Chondrocyte (in vitro differentiated cells): ENCODE data around the gene CHP2. TPM values are rescaled to one million over a fixed set of nuclear protein-coding genes. Genes with fewer than 3 reads are reported as not detected.
A peak's percentile ranks its signal among the peaks of the same experiment; 100 is the strongest.
"Not testable (repeated sequence)": the region's sequence is repeated elsewhere in the genome, so short reads cannot be mapped to it uniquely, and the experiment has no call there.

Experiments
- DNase-seq: peaks from one replicate; pipeline ENCODE4 v3.0.0; 2021; ENCODE audit warnings: mixed read lengths, low spot score
- H3K27ac Mint-ChIP-seq: one replicate; pipeline ENCODE4 v1.8.0; 2021; ENCODE audit warnings: mild to moderate bottlenecking, moderate library complexity, mixed read lengths; ENCODE audit not compliant: unreplicated experiment
- H3K27me3 Mint-ChIP-seq: 2 replicates; pipeline ENCODE4 v1.8.0; 2021; ENCODE audit warnings: low read depth, mixed read lengths
- H3K36me3 Mint-ChIP-seq: 2 replicates; pipeline ENCODE4 v1.8.0; 2021; ENCODE audit warnings: low read depth, mixed read lengths
- H3K4me1 Mint-ChIP-seq: 2 replicates; pipeline ENCODE4 v1.8.0; 2021; ENCODE audit warnings: low read depth, mild to moderate bottlenecking, mixed read lengths
- H3K4me3 Mint-ChIP-seq: one replicate; pipeline ENCODE4 v1.8.0; 2021; ENCODE audit warnings: mild to moderate bottlenecking, moderate library complexity, mixed read lengths; ENCODE audit not compliant: unreplicated experiment
- H3K9me3 Mint-ChIP-seq: 2 replicates; pipeline ENCODE4 v1.8.0; 2021; ENCODE audit warnings: low read depth, mixed read lengths
- CTCF ChIP-seq: fragments of 200-600 bp; sonication (generic); IDR thresholded peaks from 2 replicates; pipeline ENCODE4 v1.5.0; 2021; ENCODE audit warnings: antibody characterized with exemption, mild to moderate bottlenecking, moderate library complexity
- total RNA-seq: library from RNA; stranded (reverse); gene quantifications from 3 replicates; pipeline ENCODE4 v1.2.1, GENCODE V29; 2021

CHP2 gene
- total RNA-seq, 1 donor from 2014 or later, result not detected

GRCh38 chr16:23745263-23745662, 9.6 kb upstream of the CHP2 start:
- H3K4me3 Mint-ChIP-seq, result no peak overlapping the region
- no peaks in the 10 kb centered on the region for H3K36me3 Mint-ChIP-seq
- H3K27ac Mint-ChIP-seq, result no peak overlapping the region
- H3K27me3 Mint-ChIP-seq, result peaks cover 30% of the 10 kb centered on the region
- H3K4me1 Mint-ChIP-seq, result no peaks in the 10 kb centered on the region
- DNase-seq, result no peak
- TF ChIP-seq CTCF, result no peak
- no peaks in the 10 kb centered on the region for H3K9me3 Mint-ChIP-seq

GRCh38 chr16:23748630-23749029, 6.2 kb upstream of the CHP2 start:
- no peak for DNase-seq
- no peaks in the 10 kb centered on the region for H3K9me3 Mint-ChIP-seq
- no peaks in the 10 kb centered on the region for H3K36me3 Mint-ChIP-seq
- H3K4me3 Mint-ChIP-seq, result no peak overlapping the region
- no peak overlapping the region for H3K27ac Mint-ChIP-seq
- H3K4me1 Mint-ChIP-seq, result no peaks in the 10 kb centered on the region
- H3K27me3 Mint-ChIP-seq, result peaks cover 23% of the 10 kb centered on the region
- no peak for TF ChIP-seq CTCF

GRCh38 chr16:23751053-23751452, 3.8 kb upstream of the CHP2 start:
- H3K27me3 Mint-ChIP-seq, result peaks cover 12% of the 10 kb centered on the region
- H3K4me3 Mint-ChIP-seq, H3K36me3 Mint-ChIP-seq, H3K4me1 Mint-ChIP-seq, H3K27ac Mint-ChIP-seq, H3K9me3 Mint-ChIP-seq, DNase-seq: not testable (repeated sequence)

GRCh38 chr16:23753908-23754593, 775 bp upstream of the CHP2 start:
- no peaks in the 10 kb centered on the region for H3K4me1 Mint-ChIP-seq
- no peak overlapping the region for H3K27ac Mint-ChIP-seq
- TF ChIP-seq CTCF, result no peak
- DNase-seq, result no peak
- no peaks in the 10 kb centered on the region for H3K9me3 Mint-ChIP-seq
- H3K36me3 Mint-ChIP-seq, result no peaks in the 10 kb centered on the region
- H3K4me3 Mint-ChIP-seq, result no peak overlapping the region
- peaks cover 12% of the 10 kb centered on the region for H3K27me3 Mint-ChIP-seq

GRCh38 chr16:23755484-23755809, 621 bp downstream of the CHP2 start:
- H3K27me3 Mint-ChIP-seq, result peaks cover 12% of the 10 kb centered on the region
- H3K4me3 Mint-ChIP-seq, result no peak overlapping the region

More at GRCh38 chr16:23755484-23755809, 621 bp downstream of the CHP2 start:
- no peak overlapping the region for H3K27ac Mint-ChIP-seq
- H3K4me1 Mint-ChIP-seq, result no peaks in the 10 kb centered on the region
- DNase-seq, result peak; percentile 90
- no peak for TF ChIP-seq CTCF
- H3K36me3 Mint-ChIP-seq, result no peaks in the 10 kb centered on the region
- no peaks in the 10 kb centered on the region for H3K9me3 Mint-ChIP-seq
